ENCODE results near the gene FBXO38. TPM values are rescaled to one million over a fixed set of nuclear protein-coding genes. Genes with fewer than 3 reads are reported as not detected.

The FBXO38 gene
- total RNA-seq, 1 donor from 2014 or later, result 37.7 TPM

GRCh38 chr5:148491793-148492184 lies 108.0 kb downstream of the FBXO38 start:
- no peak overlapping the region for H3K27ac Mint-ChIP-seq (ENCODE audit: unreplicated experiment)
- no peaks in the 10 kb centered on the region for H3K4me1 Mint-ChIP-seq (ENCODE audit: low read depth)
- peaks cover 38% of the 10 kb centered on the region for H3K27me3 Mint-ChIP-seq (ENCODE audit: low read depth)
- no peak overlapping the region for H3K4me3 Mint-ChIP-seq (ENCODE audit: unreplicated experiment)
- no peak for TF ChIP-seq CTCF (IDR thresholded peaks at IDR 0.05)
- no peaks in the 10 kb centered on the region for H3K36me3 Mint-ChIP-seq (ENCODE audit: low read depth)
- H3K9me3 Mint-ChIP-seq (ENCODE audit: low read depth), result no peaks in the 10 kb centered on the region
- DNase-seq (ENCODE audit: low spot score), result no peak

- Mint-ChIP-seq H3K4me1 (ENCODE audit: low read depth) (no peaks in the 10 kb centered on the region), H3K36me3 (ENCODE audit: low read depth) (no peaks in the 10 kb centered on the region), H3K27me3 (ENCODE audit: low read depth) (peaks cover 34% of the 10 kb centered on the region), H3K9me3 (ENCODE audit: low read depth) (no peaks in the 10 kb centered on the region), H3K4me3 (ENCODE audit: unreplicated experiment) (no peak overlapping the region), H3K27ac (ENCODE audit: unreplicated experiment) (no peak overlapping the region)
- TF ChIP-seq CTCF (IDR thresholded peaks at IDR 0.05), result no peak
- no peak for DNase-seq (ENCODE audit: low spot score)
Measured at GRCh38 chr5:148492351-148492750, 108.6 kb downstream of the FBXO38 start.

Other genes starting within 250 kb of the FBXO38 start
- not detected in 3 replicates for gene SPINK14, start 215.4 kb upstream of the FBXO38 start, total RNA-seq
- not detected in 3 replicates for gene SPINK6, start 180.9 kb upstream of the FBXO38 start, total RNA-seq
- not detected in 3 replicates for gene MARCOL, start 145.4 kb upstream of the FBXO38 start, total RNA-seq
- gene SPINK13, start 115.2 kb upstream of the FBXO38 start, total RNA-seq, result not detected in 3 replicates
- not detected in 3 replicates for gene SPINK7, start 71.5 kb upstream of the FBXO38 start, total RNA-seq
- gene SPINK9, start 48.4 kb upstream of the FBXO38 start, total RNA-seq, result not detected in 3 replicates